ENCODE data around the gene MAPT. TPM values are rescaled to one million over a fixed set of nuclear protein-coding genes. Genes with fewer than 3 reads are reported as not detected.

Gene MAPT
- total RNA-seq, 1 experiment from 2014 or later, result 3.5 TPM

- no peak for DNase-seq (ENCODE audit: extremely low read depth, low read depth)
Measured at GRCh38 chr17:45982791-45983613, 88.6 kb downstream of the MAPT start.

- DNase-seq (ENCODE audit: extremely low read depth, low read depth), result no peak
Measured at GRCh38 chr17:45983614-45984310, 89.4 kb downstream of the MAPT start.

- no peak for DNase-seq (ENCODE audit: extremely low read depth, low read depth)
Measured at GRCh38 chr17:45984368-45984767, 90.0 kb downstream of the MAPT start.

GRCh38 chr17:45985447-45985846 is 91.1 kb downstream of the MAPT start:
- DNase-seq (ENCODE audit: extremely low read depth, low read depth), result no peak

GRCh38 chr17:45986056-45986455 is 91.7 kb downstream of the MAPT start:
- no peak for DNase-seq (ENCODE audit: extremely low read depth, low read depth)

GRCh38 chr17:45987706-45988105 is 93.4 kb downstream of the MAPT start:
- no peak for DNase-seq (ENCODE audit: extremely low read depth, low read depth)

- no peak for DNase-seq (ENCODE audit: extremely low read depth, low read depth)
Measured at GRCh38 chr17:45989759-45990158, 95.4 kb downstream of the MAPT start.

GRCh38 chr17:45990886-45991285 is 96.5 kb downstream of the MAPT start:
- DNase-seq (ENCODE audit: extremely low read depth, low read depth), result no peak

- no peak for DNase-seq (ENCODE audit: extremely low read depth, low read depth)
Measured at GRCh38 chr17:45991341-45991740, 97.0 kb downstream of the MAPT start.

- DNase-seq (ENCODE audit: extremely low read depth, low read depth), result no peak
Measured at GRCh38 chr17:45992175-45992574, 97.8 kb downstream of the MAPT start.

- DNase-seq (ENCODE audit: extremely low read depth, low read depth), result no peak
Measured at GRCh38 chr17:45992904-45993303, 98.5 kb downstream of the MAPT start.

GRCh38 chr17:45993962-45994627 is 99.7 kb downstream of the MAPT start:
- no peak for DNase-seq (ENCODE audit: extremely low read depth, low read depth)

- no peak for DNase-seq (ENCODE audit: extremely low read depth, low read depth)
Measured at GRCh38 chr17:45994987-45995386, 100.6 kb downstream of the MAPT start.

GRCh38 chr17:45995627-45996270 is 101.4 kb downstream of the MAPT start:
- no peak for DNase-seq (ENCODE audit: extremely low read depth, low read depth)

- DNase-seq (ENCODE audit: extremely low read depth, low read depth), result no peak
Measured at GRCh38 chr17:45996282-45996937, 102.1 kb downstream of the MAPT start.

- no peak for DNase-seq (ENCODE audit: extremely low read depth, low read depth)
Measured at GRCh38 chr17:45997166-45997565, 102.8 kb downstream of the MAPT start.

GRCh38 chr17:45997624-45998023 is 103.3 kb downstream of the MAPT start:
- DNase-seq (ENCODE audit: extremely low read depth, low read depth), result no peak

- no peak for DNase-seq (ENCODE audit: extremely low read depth, low read depth)
Measured at GRCh38 chr17:45998987-45999899, 104.9 kb downstream of the MAPT start, which contains the start of gene STH. TSS of gene STH (plus strand) at chr17:45999250. CDS start at chr17:45999280, 30 bp downstream.

- no peak for DNase-seq (ENCODE audit: extremely low read depth, low read depth)
Measured at GRCh38 chr17:45999900-46000290, 105.5 kb downstream of the MAPT start.
